HG03064 (cell line): Measurements from ENCODE around the gene TNRC6B.

Source experiments
- ATAC-seq: cut with Tn5 transposase; IDR thresholded peaks from one replicate; pipeline ENCODE4 v1.9.1; 2021; ENCODE audit warnings: low read depth; ENCODE audit not compliant: unreplicated experiment

Gene TNRC6B

GRCh38 chr22:40322021-40322420 is 144.3 kb downstream of the TNRC6B start:
- no peak for ATAC-seq

DNA sequence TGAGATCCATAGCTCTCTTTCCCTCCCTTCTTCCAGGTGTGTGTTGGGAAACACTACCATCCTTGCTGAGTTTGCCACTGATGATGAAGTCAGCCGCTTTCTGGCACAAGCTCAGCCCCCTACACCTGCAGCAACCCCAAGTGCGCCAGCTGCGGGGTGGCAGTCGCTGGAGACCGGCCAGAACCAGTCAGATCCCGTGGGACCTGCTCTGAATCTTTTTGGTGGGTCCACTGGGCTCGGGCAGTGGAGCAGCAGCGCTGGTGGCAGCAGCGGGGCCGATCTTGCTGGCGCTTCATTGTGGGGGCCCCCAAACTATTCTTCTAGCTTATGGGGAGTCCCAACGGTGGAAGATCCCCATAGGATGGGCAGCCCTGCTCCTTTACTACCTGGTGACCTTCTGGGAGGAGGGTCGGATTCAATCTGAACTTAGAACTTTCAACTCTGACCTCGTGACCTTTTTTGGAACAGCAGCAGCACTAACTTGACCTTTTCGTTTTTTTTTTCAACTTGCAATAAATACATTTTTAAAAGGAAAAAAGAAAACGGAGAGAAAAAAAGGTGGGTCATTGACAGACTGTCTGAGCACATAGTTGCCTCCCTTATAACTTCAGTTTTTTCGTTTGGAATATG is 145.2 kb downstream of the TNRC6B start:
- ATAC-seq: no peak

- ATAC-seq: no peak
Observed at GRCh38 chr22:40323681-40324171, 146.0 kb downstream of the TNRC6B start.

- no peak for ATAC-seq
Observed at GRCh38 chr22:40324468-40325305, 147.0 kb downstream of the TNRC6B start.

GRCh38 chr22:40325315-40325714 is 147.6 kb downstream of the TNRC6B start:
- no peak for ATAC-seq

DNA sequence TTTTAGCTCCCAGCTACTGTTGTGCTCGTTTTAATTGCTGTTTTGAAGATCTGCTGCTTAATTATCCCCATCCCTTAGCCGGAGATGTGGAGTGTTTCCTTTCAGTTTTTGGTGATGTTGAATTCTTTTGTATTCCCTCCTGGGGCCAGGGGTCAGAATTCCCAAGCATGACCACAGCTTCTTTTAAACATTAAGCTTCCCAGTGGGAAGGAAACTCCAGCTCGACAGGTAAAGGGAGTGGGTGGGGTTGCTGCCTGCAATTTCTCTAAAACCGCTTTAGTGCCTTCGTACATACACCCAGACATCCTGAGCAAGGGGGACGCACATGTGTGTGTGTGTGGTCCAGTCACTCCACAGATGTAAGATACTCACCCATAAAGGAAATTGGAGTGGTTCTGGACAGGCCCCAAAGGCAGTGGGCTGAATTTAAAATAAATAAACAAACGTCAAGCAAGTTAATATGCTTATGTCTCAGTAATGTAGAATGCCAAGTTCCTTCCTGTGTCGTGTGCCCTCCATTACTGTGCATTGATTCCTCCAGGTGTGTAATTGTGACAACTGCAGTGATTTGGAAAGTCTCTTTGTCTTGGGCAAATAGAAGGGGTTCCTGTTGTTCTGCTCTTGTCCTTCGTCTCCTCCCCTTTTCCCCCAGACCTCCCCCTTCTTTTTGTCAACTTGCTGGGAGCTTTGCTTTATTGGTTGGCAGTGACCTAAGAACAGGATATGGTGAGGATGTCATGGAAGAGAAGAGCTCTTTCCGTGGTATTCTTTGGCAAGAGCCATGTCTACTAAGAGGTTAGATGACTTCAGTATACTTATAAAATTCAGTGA is 149.4 kb downstream of the TNRC6B start:
- ATAC-seq: no peak

DNA sequence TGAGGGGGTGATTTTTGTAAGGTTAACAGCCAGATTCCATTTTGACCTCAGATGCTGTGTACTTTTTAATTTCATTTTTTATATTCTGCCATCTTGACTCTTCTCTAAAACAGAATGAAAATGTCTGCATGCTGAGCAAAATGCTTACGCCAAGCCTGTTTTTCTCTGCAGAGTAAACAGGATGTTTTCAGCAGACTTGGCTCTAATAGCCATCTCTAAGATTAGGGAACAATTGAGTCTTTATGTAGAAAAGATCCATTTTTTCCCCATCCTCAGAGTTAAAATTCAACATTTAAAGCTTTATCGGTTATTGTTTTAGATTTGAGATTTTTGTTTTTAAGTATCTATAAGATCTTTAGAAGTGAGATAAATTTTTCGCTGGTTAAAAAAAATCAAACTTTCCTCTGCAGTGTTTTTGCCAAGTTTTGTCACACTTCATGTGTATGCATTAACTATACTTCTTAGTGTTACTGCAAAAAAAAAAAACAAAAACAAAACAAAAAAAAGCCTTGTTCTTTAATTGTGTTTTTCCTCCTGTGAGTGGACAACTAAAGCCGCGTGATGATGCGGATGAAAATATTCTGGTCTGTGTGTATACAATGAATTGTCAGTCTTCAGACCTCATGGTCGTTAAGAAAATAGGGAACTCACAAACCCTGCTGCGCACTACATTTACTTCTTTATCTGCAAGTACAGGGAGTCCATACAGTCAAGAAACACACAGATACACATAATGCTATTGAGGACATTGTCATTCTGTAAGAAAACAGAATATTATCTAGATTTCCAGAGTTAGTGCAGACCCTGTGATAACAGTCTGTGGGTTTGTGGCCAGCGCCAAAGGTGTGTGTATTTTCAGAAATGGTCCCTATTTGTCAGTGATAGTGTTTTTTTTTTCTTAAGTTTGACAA is 151.1 kb downstream of the TNRC6B start:
- no peak for ATAC-seq

DNA sequence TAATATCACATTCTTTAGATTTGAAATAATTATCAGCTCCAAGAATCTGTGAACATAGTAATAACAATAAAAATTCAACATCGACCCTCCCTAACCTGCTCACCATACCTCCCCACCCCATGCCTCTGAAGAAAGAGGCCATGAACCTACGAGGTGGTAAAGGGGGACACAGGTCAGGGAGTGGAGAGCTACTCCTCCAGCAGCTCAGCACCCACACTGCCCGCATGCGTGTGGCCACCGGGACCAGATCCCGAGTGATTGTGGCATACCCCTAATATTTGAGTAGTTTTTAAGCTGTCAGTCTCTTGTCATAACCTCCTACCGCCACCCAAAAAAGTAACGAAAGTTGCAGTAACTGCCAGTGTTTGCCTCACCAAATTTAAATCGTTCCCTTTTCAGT is 151.7 kb downstream of the TNRC6B start:
- ATAC-seq: no peak

GRCh38 chr22:40330086-40330485 is 152.4 kb downstream of the TNRC6B start:
- ATAC-seq: no peak

GRCh38 chr22:40330615-40331014 is 152.9 kb downstream of the TNRC6B start:
- ATAC-seq: no peak

- ATAC-seq: no peak
Observed at GRCh38 chr22:40331706-40332105, 154.0 kb downstream of the TNRC6B start.

- ATAC-seq: no peak
Observed at GRCh38 chr22:40332319-40332781, 154.6 kb downstream of the TNRC6B start.

DNA sequence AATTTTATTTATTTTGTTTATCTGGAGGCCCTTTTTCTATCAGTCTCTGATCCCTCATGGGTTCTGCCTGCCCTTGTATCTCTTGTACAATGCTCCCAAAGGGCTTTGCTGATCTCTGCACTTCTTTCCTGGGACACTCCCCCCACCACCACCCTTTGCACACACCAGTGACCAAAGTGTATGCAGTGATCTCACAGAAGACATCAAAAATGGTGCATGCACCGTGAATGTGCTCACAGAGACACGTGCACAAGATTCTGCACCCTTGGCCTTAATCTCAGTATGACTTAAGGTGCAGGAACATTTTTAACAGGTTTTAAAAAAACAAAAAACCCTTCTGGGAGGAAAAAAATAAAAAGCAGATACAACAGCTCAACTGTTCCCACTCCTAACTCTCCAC is 156.3 kb downstream of the TNRC6B start:
- no peak for ATAC-seq

GRCh38 chr22:40334899-40335298 is 157.2 kb downstream of the TNRC6B start:
- no peak for ATAC-seq

- ATAC-seq: no peak
Observed at GRCh38 chr22:40335358-40335757, 157.6 kb downstream of the TNRC6B start.

DNA sequence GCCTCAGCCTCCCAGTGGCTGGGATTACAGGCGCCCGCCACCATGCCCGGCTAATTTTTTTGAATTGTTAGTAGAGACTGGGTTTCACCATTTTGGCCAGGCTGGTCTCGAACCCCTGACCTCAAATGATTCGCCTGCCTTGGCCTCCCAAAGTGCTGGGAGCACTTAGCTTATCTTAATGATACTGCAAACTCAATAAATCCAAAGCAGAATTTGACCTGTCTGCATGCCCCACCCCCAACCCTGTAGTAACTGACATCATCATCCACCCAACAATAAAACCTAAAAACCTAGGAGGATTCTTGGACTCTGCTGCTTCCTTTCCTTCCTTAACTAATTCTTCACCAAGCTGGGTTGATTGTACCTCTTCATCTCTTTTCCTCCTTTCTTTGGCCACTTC is 162.3 kb downstream of the TNRC6B start:
- no peak for ATAC-seq

DNA sequence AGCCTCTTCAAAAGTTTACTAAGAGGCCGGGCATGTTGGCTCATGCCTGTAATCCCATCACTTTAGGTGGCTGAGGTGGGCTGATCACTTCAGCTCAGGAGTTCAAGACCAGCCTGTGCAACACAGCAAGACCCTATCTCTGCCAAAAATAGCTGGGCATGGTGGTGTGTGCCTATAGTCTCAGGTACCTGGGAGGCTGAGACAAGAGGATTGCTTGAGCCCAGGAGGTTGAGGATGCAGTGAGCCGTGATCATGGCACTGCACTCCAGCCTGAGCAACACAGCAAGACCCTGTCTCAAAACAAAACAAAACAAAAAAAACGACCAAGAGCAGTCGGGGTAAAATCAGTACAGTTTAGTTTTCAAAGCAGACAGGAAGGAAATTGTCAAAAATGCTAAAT is 163.9 kb downstream of the TNRC6B start:
- no peak for ATAC-seq

GRCh38 chr22:40342521-40342920 is 164.8 kb downstream of the TNRC6B start:
- no peak for ATAC-seq

DNA sequence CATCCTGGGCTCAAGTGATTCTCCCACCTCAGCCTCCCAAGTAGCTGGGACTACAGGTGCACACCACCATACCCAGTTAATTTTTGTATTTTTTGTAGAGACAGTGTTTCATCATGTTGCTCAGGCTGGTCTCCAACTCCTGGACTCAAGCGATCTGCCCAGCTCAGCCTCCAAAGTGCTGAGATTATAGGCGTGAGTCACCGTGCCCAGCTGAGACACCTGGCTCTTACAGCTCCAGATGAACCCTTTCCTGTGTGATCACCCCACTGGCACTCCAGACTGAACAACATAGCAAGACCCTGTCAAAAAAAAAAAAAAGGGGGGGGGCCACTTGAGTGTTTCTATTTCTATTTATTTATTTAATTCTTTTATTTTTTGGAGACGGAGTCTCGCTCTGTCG is 167.5 kb downstream of the TNRC6B start:
- no peak for ATAC-seq

DNA sequence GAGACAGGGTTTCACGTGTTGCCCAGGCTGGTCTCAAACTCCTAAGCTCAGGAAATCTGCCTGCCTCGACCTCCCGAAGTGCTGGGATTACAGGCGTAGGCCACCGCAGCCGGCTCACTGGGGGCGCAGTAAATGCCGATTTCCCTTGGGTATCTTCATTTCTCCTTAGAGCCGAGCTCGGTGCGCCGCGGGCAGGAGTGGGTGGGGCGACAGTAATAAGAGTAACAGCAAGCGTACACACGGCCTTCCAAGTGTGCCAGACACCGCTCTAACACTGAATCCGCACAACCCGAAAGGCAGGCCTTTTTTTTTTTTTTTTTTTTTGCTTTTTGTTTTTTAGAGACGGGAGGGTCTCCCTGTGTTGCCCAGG is 168.1 kb downstream of the TNRC6B start:
- ATAC-seq: no peak
